CD4-positive, alpha-beta T cell treated with Interleukin-2 at 100 ng/mL for 4 hours (primary cell): Measurements from ENCODE around the gene GRID2.
A peak's percentile ranks its signal among the peaks of the same experiment; 100 is the strongest.

Experiments used
- DNase-seq: peaks from one replicate; pipeline ENCODE4 v3.0.0-alpha.2; 2020; ENCODE audit warnings: low spot score

Gene GRID2

DNA sequence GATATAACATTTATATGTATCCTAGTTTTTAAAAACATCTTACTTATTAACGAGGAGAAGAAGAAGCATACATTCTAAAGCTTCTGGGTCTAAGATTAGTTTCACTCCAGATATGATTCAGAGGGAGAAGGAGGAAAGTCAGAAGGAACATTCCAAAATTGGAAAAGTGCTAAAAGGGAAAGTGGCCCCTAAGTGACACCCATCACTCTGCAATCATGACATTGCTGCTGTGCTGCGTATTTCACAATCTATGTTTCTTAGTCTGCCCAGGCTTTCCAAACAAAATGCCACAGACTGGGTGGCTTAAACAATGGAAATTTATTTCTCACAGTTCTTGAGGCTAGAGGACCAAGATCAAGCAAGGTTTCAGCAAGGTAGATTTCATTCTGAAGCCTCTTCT is 1452.3 kb downstream of the GRID2 start:
- no peak for DNase-seq

GRCh38 chr4:93759506-93759905 is 1455.7 kb downstream of the GRID2 start:
- no peak for DNase-seq

- no peak for DNase-seq
These were observed 1456.5 kb downstream of the GRID2 start for GRCh38 chr4:93760284-93760683.

GRCh38 chr4:93761286-93761685 is 1457.5 kb downstream of the GRID2 start:
- no peak for DNase-seq

DNA sequence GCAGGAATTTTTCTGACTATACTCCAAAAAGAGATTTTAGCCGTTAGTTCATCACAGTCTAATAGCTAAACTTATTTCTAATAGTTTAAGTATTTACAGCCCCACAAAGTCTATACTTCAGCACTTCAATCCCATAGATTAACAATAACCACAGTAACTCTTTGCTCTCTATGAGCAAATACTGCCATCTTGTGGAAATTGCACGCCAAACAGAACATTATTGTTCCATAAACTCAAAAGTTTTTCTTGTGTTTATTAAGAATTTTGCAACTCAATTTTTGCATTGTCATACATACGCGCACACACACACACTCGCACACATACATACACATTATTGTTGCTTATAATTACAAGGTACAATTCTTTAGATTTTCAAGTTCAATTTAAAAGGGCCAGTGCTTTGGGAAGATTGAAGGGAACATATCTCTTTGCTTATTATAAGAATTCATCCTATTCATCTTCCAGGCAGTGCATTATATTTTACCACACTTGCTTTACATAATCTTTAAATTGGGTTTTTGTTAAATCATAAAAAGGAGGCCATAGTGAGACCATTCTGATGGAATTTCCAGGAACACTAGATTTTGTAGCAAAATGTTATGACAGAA is 1461.0 kb downstream of the GRID2 start:
- DNase-seq, result peak; percentile 6

GRCh38 chr4:93767917-93768316 is 1464.2 kb downstream of the GRID2 start:
- DNase-seq, result no peak

DNA sequence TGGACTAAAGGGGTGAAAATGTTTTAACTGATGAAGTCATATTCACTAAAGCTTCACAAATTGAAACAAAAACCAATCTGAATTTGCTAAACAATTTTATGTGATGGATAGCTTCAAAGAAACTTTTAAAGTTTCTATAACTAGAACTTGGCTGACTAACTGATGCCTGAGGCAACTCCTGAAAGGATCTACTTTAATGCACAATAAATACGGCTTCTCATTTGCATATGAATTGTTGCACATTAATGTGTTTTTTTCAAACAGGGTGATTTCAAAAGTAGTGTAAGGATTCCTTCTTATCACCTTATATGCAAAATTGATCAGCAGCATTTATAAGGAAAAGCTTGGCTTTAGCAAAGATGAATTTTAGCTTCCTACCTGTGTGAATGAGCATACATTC is 1466.4 kb downstream of the GRID2 start:
- DNase-seq, result no peak

GRCh38 chr4:93771640-93772411 is 1468.1 kb downstream of the GRID2 start:
- no peak for DNase-seq

DNA sequence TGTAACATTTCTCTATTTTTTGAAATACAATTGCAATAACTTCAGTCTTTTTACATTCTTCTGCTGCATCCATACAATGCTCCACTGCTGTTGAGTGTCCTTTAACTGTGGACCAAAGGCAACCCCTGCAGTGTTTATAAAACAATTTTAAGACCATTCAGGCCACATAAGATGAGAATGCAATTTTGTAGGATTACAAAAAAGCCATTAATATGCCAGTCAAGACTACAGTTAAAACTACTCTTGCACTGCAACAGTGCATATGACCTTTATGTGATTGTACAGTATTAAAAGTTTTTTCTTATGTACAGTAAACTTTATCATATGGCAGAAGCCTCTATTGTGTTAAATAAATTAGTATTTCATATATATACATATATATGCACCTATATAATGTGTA is 1469.1 kb downstream of the GRID2 start:
- no peak for DNase-seq

- DNase-seq, result no peak
These were observed 1471.8 kb downstream of the GRID2 start for GRCh38 chr4:93775551-93775950.

- no peak for DNase-seq
These were observed 1472.8 kb downstream of the GRID2 start for GRCh38 chr4:93776386-93777080.

DNA sequence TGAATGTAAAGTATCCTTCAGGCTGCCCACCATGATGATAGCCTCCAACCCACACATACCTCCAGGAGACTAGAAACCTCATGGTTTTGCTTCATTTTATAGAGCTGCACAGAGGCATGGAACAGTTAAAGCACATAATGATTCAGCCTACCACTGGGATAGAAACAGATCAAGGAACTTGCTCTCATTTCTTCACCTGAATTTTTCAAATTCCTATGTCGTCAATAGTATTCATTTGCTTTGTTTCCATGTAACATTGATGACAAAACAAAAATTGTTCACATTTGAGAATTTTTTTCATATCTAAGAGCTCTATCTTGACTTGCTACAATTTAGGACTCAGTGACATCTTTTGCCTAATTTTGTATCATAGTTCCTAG is 1473.3 kb downstream of the GRID2 start:
- no peak for DNase-seq

GRCh38 chr4:93779228-93779627 is 1475.5 kb downstream of the GRID2 start:
- no peak for DNase-seq

DNA sequence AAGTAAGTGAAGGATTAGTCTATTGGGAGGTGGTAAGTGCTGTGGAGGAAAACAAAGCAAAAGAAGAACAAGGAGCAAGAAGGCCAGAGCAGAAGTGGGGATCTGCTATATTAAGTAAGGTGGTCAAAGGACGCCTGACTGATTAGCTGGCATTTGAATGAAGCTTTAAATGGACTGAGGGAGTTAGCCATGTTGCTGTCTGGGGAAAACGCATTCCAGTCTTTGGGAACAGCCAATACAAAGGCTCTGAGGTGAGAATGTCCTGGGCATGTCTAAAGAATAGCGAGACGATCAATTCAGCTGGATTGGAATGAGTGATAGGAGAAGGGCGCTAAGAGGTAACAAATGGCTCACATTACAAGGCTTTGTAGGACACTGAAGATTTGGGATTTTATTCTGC is 1476.3 kb downstream of the GRID2 start:
- no peak for DNase-seq

- DNase-seq, result no peak
These were observed 1477.4 kb downstream of the GRID2 start for GRCh38 chr4:93781198-93781597.

- DNase-seq, result no peak
These were observed 1482.4 kb downstream of the GRID2 start for GRCh38 chr4:93786149-93786548.

DNA sequence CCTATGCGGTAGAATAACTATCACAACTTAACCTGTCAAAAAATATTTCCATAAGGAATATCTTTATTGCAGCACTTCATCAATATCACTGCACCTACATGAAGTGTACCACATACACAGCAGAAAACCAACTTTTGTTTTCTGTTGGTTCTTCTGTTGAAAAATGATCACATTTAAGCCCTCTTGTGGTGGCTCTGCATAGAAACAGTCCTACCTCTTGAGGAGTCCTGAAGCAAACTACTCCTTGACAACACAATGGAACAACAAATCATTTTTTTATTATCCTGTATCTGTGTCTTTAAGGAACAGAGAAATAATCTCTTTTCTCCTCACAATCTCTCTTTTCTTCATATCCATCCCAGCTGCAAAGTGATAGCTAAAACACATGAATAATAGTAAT is 1484.9 kb downstream of the GRID2 start:
- DNase-seq, result no peak

DNA sequence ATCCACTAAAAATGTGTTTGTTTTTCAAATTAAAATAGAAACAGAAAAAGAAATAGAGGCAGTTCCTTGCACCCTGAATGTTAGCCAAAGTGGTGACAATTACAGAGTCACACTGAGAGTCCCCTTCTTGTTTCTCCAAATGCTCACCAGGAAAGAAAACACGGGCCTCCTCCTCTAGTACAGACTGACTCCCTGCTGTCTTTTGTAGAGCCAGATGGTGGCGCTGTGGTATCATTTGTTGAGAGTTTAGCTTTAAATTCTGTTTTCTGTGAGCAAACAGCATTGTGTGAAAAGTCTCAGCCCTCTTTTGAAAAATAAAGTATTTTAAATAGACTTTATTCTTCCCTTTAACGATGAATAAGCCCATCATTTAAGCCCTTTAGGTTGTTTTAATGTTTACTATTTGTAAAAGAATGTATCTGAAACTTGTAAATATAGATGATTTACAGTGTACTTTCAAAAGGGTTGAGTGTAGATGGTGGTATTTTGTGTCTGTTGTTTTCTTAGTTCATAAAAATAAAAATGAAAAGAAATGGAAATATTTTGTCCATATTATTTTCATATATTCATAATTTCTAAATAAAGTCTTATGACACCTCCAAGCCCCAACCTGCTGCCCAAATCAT is 1487.9 kb downstream of the GRID2 start:
- no peak for DNase-seq

DNA sequence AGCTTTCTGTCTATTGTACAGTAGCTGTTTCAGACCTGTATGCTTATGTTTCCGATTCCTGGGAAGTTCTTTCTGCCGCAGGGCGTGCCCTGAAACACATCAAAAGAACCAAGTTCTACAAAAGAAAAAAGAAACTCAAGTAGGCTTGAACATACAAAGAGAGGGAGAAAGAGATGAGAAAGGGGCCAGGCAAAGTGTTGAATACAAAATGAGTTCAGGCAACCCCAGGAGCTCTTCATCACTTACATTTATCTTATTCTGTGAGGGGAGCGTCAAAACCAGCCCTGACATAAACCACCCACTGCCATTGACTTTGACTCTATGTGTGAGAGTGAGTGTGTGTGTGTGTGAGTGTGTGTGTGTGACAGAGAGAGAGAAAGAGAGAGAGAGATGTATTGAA is 1498.3 kb downstream of the GRID2 start:
- no peak for DNase-seq

- DNase-seq, result no peak
These were observed 1506.0 kb downstream of the GRID2 start for GRCh38 chr4:93809773-93810172.

DNA sequence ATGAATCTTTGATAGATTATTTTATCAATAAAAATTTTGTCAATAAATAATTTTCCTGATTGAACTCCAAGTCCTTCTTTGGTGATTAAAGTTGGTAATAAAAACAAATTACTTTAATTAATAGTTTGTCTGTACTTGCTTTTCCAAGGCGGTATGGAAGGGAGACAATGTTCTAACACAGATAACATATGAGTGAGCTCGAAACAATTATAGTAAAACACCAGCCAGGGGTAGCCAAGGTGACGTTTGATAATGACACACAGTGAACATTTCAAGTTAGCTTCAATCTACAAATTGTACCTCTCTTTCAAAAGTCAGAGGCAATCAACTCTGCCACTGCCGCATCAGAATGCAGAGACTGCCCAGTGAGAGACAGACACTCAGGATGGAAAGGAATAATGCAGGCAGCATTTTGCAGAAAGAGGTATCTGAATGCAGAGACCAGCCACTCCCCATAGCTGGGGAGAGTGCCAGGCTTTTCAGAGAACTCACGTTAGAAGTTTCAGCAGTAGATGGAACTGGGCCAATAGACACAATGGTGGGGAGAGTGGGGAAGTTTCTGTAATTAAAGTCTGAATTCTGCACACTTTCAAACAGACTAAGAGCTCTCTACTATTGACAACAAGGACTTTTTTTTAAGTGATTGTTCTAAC is 1506.7 kb downstream of the GRID2 start:
- no peak for DNase-seq

DNA sequence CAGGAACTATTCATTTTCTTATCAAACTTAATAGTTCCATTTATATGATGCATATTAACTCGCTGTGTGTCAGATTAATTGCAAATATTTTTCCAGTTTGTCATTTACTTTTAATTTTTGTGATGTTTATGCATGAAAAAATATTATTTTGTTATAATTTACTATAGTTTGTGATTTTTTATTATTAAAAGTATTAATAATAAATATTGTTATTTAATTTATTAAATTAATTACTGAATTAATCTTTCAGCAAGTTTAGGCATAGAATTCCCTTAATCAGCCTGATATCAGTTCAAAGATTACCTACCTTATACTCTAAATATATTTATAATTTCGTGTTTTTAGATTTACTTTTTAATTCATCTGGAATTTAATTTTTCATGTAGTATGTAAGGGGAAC is 1509.3 kb downstream of the GRID2 start:
- DNase-seq, result no peak
